Osteocyte (in vitro differentiated cells): ENCODE measurements around the gene UBE2E3. TPM values are rescaled to one million over a fixed set of nuclear protein-coding genes. Genes with fewer than 3 reads are reported as not detected.

ENCODE experiments used
- DNase-seq: peaks from one replicate; pipeline ENCODE4 v3.0.0; 2021; ENCODE audit warnings: mixed read lengths; ENCODE audit not compliant: unreplicated experiment; ENCODE audit errors: extremely low spot score
- H3K27ac Mint-ChIP-seq: one replicate; pipeline ENCODE4 v1.8.0; 2021; ENCODE audit warnings: mild to moderate bottlenecking, mixed read lengths; ENCODE audit not compliant: unreplicated experiment
- H3K27me3 Mint-ChIP-seq: one replicate; pipeline ENCODE4 v1.8.0; 2021; ENCODE audit warnings: mixed read lengths; ENCODE audit not compliant: unreplicated experiment
- H3K36me3 Mint-ChIP-seq: one replicate; pipeline ENCODE4 v1.8.0; 2021; ENCODE audit warnings: mixed read lengths; ENCODE audit not compliant: unreplicated experiment
- H3K4me1 Mint-ChIP-seq: one replicate; pipeline ENCODE4 v1.8.0; 2021; ENCODE audit warnings: mixed read lengths; ENCODE audit not compliant: unreplicated experiment
- H3K4me3 Mint-ChIP-seq: one replicate; pipeline ENCODE4 v1.8.0; 2021; ENCODE audit warnings: mild to moderate bottlenecking, moderate library complexity, mixed read lengths; ENCODE audit not compliant: unreplicated experiment
- H3K9me3 Mint-ChIP-seq: one replicate; pipeline ENCODE4 v1.8.0; 2021; ENCODE audit warnings: mixed read lengths; ENCODE audit not compliant: unreplicated experiment
- total RNA-seq: library from RNA; stranded (reverse); gene quantifications from 2 replicates; pipeline ENCODE4 v1.2.1, GENCODE V29; 2021
- TF ChIP-seq, protein P1 (sequence below): fragments of 200-600 bp; sonication (generic); IDR thresholded peaks from 2 replicates; pipeline ENCODE4 v1.5.0; 2021; ENCODE audit warnings: antibody characterized with exemption, mild to moderate bottlenecking, moderate library complexity

The UBE2E3 gene
- total RNA-seq, 1 donor from 2014 or later: 108 TPM

DNA sequence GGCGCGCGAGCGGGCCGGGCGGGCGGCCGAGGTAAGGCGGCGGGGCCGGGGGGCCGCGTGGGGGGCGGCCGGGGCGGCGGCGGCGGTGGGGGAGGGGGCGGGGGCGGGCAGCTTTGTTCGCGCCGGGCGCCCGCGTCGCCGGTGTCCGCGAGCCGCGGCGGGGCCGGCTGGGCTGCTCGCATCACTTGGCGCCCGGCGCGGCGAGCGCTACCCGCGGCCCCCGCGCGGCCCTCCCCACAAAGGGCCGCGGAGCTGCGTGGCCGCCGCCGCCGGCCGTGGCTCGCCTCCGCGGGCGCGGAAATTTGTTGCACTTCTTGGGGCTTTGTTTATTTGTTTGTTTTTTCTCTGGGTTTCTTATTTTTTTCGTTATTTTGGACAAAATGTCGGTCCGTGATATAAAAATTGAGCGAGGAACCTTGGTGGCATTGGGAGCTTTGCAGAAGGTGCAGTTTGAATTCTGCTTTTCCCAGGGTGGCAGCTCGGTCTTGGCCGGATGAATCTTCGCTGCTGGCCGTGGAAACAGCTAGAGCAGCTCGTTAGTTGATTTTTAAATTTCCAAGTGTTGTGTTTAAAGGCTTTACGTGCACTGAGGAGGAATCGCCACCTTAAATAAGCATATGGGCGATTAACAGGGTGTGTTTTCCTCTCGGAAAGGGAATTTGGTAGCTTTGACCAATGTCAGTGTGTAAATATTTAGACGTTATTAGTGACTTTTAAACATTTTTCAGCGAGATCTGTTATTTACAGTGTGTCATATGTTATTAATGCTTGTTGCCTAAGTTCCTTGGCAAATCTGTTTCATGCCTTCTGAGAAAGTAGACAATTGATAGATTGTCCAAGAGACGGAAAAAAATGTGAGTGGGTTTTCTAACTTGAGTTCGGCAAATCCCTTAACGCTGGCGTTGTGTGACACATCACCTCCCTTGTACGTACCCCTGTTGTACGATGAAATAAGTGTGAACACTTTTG lies 822 bp downstream of the UBE2E3 start:
- H3K4me1 Mint-ChIP-seq: peaks cover 53% of the 10 kb centered on the region
- H3K36me3 Mint-ChIP-seq: peaks cover 15% of the 10 kb centered on the region
- no peaks in the 10 kb centered on the region for H3K9me3 Mint-ChIP-seq
- H3K4me3 Mint-ChIP-seq: peak overlapping the region; percentile 99
- H3K27me3 Mint-ChIP-seq: no peaks in the 10 kb centered on the region
- TF ChIP-seq, protein P1, sequence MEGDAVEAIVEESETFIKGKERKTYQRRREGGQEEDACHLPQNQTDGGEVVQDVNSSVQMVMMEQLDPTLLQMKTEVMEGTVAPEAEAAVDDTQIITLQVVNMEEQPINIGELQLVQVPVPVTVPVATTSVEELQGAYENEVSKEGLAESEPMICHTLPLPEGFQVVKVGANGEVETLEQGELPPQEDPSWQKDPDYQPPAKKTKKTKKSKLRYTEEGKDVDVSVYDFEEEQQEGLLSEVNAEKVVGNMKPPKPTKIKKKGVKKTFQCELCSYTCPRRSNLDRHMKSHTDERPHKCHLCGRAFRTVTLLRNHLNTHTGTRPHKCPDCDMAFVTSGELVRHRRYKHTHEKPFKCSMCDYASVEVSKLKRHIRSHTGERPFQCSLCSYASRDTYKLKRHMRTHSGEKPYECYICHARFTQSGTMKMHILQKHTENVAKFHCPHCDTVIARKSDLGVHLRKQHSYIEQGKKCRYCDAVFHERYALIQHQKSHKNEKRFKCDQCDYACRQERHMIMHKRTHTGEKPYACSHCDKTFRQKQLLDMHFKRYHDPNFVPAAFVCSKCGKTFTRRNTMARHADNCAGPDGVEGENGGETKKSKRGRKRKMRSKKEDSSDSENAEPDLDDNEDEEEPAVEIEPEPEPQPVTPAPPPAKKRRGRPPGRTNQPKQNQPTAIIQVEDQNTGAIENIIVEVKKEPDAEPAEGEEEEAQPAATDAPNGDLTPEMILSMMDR: no peak
- no peak for DNase-seq
- peak overlapping the region; percentile 97 for H3K27ac Mint-ChIP-seq

DNA sequence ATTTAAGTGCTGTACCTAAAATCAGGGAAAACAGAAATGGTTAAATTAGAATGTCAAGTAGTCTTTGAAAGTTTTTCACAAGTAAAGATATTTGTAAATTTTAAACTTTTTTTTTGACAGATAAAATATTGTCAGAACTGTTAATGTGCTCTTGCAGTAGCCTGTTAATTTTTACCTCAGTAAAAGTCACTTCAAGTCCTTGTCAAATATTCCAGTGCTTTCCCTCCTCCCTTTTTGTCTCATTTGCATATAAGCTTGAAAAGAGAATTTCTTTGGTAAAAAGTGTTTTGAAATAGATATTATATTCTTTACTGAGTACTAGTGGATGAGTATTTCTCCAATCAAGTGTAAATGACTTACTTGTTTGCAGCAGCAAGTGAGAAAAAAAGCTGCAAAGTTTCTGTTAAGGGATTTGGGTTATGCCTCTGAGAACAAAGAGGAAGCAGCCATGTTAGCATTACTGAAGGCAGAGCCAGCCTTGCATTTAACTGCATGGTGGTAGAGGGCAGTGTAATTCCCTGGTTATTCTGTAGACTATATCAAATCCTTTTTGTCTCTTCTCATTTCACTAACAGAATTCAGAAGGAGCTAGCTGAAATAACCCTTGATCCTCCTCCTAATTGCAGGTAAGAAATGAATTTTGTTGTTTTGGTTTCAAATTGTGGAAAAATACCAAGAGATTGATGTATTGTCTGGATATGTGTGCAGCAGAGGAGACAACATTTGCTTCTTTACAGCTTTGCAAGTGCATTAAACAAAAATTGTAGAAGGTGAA lies 3.2 kb downstream of the UBE2E3 start:
- no peak for DNase-seq
- Mint-ChIP-seq H3K4me1 (peaks cover 57% of the 10 kb centered on the region), H3K27ac (peak overlapping the region; percentile 71), H3K4me3 (peak overlapping the region; percentile 99), H3K27me3 (no peaks in the 10 kb centered on the region), H3K36me3 (peaks cover 15% of the 10 kb centered on the region), H3K9me3 (no peaks in the 10 kb centered on the region)
- TF ChIP-seq, protein P1: peak; percentile 59

DNA sequence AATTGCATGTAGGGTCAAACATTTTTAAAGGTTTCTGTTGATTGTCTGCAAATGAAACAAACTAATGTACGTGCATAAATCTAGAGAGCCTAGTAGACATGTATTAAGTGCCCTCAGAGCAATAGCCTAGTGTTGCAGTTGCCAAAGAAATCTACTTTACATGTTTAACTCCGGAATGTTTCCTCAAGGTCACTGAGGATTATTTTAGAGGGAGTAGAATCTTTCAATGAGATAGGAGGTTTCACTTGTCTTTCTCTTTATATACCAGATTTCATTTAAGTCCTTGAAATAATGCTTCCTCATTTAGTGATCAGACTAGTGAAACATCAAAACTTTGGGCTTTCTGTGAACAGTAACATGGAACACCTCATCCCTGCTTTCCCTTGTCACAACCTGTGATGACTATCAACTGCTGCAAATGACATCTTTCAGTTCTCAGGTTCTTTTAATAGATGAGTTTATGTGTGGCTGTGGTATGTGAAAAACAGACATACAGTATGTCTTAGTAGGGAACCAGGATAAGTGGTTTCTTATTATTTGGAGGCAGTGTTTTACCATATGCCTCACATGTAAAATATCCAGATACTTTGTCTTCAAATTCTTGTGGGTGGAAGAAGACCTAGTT lies 5.5 kb downstream of the UBE2E3 start:
- Mint-ChIP-seq H3K27me3 (no peaks in the 10 kb centered on the region), H3K36me3 (peaks cover 18% of the 10 kb centered on the region), H3K4me3 (peak overlapping the region; percentile 40), H3K27ac (no peak overlapping the region), H3K9me3 (no peaks in the 10 kb centered on the region), H3K4me1 (peaks cover 62% of the 10 kb centered on the region)
- TF ChIP-seq, protein P1: no peak
- DNase-seq: no peak

DNA sequence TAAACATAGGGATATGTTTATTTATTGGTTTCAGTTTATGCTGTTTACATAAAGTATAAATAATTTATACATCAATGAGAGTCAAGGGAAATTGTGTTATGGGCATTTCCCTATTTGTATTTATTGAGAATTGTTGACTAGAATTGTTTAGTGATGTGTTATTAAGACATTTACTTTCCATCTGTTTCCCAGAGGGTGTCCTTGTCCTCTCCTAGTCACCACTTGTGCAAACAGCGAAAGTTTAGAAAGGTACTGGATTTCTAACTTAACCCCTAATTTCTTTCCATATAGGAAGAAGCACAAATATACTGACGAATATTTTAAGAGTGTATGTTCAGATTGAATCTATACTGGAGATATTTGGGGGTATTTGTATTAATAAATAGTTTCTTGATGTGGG lies 6.7 kb downstream of the UBE2E3 start:
- H3K4me3 Mint-ChIP-seq: no peak overlapping the region
- TF ChIP-seq, protein P1: no peak
- no peak for DNase-seq
- no peaks in the 10 kb centered on the region for H3K27me3 Mint-ChIP-seq
- H3K4me1 Mint-ChIP-seq: peaks cover 57% of the 10 kb centered on the region
- H3K36me3 Mint-ChIP-seq: peaks cover 24% of the 10 kb centered on the region
- H3K27ac Mint-ChIP-seq: no peak overlapping the region
- H3K9me3 Mint-ChIP-seq: no peaks in the 10 kb centered on the region
